OCI-LY1 (cell line): ENCODE measurements around the gene IPCEF1.
"Not testable (repeated sequence)": the region's sequence is repeated elsewhere in the genome, so short reads cannot be mapped to it uniquely, and the experiment has no call there.

ENCODE experiments used
- H2AFZ ChIP-seq: fragments of 200-600 bp; sonication (generic), shearing (Covaris generic); 2 replicates; pipeline ENCODE4 v1.6.0; 2014; ENCODE audit warnings: antibody characterized with exemption, mild to moderate bottlenecking, low read length
- H3F3A ChIP-seq: fragments of 200-600 bp; sonication (generic), shearing (Covaris generic); 2 replicates; pipeline ENCODE4 v1.6.0; 2014; ENCODE audit warnings: mild to moderate bottlenecking, antibody characterized with exemption, low read length, moderate library complexity; ENCODE audit not compliant: insufficient read depth
- H3K27ac ChIP-seq: fragments of 200-600 bp; sonication (generic); 2 replicates; pipeline ENCODE4 v1.5.1; 2014; ENCODE audit warnings: low read length, mixed run types, mild to moderate bottlenecking, low read depth; ENCODE audit not compliant: poor library complexity, severe bottlenecking
- H3K27me3 ChIP-seq: fragments of 200-600 bp; sonication (generic); 2 replicates; pipeline ENCODE4 v1.6.0; 2014; ENCODE audit warnings: antibody characterized with exemption, mild to moderate bottlenecking, low read length, moderate library complexity; ENCODE audit not compliant: insufficient read depth
- H3K36me3 ChIP-seq: fragments of 200-600 bp; sonication (generic); 2 replicates; pipeline ENCODE4 v1.6.1; 2014; ENCODE audit warnings: mild to moderate bottlenecking, antibody characterized with exemption, low read length, moderate library complexity, mixed read lengths; ENCODE audit not compliant: insufficient read depth
- H3K4me1 ChIP-seq: fragments of 200-600 bp; sonication (generic); 2 replicates; pipeline ENCODE4 v1.5.1; 2014; ENCODE audit warnings: mild to moderate bottlenecking, low read length, moderate library complexity; ENCODE audit not compliant: insufficient read depth, severe bottlenecking
- H3K4me2 ChIP-seq: fragments of 200-600 bp; sonication (generic), shearing (Covaris generic); 2 replicates; pipeline ENCODE4 v1.6.1; 2014; ENCODE audit warnings: low read length
- H3K4me3 ChIP-seq: fragments of 200-600 bp; sonication (generic); 2 replicates; pipeline ENCODE4 v1.5.1; 2014; ENCODE audit warnings: low read length, low read depth, mild to moderate bottlenecking, mixed read lengths; ENCODE audit not compliant: poor library complexity, severe bottlenecking
- H3K79me2 ChIP-seq: fragments of 200-600 bp; shearing (Covaris generic); 2 replicates; pipeline ENCODE4 v1.6.1; 2016; ENCODE audit warnings: mixed run types, low read length, mixed read lengths; ENCODE audit not compliant: insufficient read depth
- H3K9ac ChIP-seq: fragments of 200-600 bp; sonication (generic), shearing (Covaris generic); 2 replicates; pipeline ENCODE4 v1.6.1; 2014; ENCODE audit warnings: mild to moderate bottlenecking, low read length, mixed read lengths
- H3K9me2 ChIP-seq: fragments of 200-600 bp; sonication (generic), shearing (Covaris generic); 2 replicates; pipeline ENCODE4 v1.6.1; 2014; ENCODE audit warnings: low read depth, mild to moderate bottlenecking, low read length, mixed read lengths
- H3K9me3 ChIP-seq: fragments of 200-600 bp; shearing (Covaris generic); 2 replicates; pipeline ENCODE4 v1.6.1; 2014; ENCODE audit warnings: low read length, mixed read lengths
- H4K20me1 ChIP-seq: fragments of 200-600 bp; sonication (generic), shearing (Covaris generic); 2 replicates; pipeline ENCODE4 v1.6.0; 2016; ENCODE audit warnings: mild to moderate bottlenecking, low read length; ENCODE audit not compliant: insufficient read depth
- CTCF ChIP-seq: fragments of 200-600 bp; sonication (generic), shearing (Covaris generic); IDR thresholded peaks from 2 replicates; pipeline ENCODE4 v1.5.1; 2017; ENCODE audit warnings: mild to moderate bottlenecking, antibody characterized with exemption, low read length, moderate library complexity, mixed read lengths
- EZH2 ChIP-seq: fragments of 200-600 bp; sonication (generic), shearing (Covaris generic); IDR thresholded peaks from 2 replicates; pipeline ENCODE4 v1.8.0; 2017; ENCODE audit warnings: borderline replicate concordance, mixed run types, mild to moderate bottlenecking, antibody characterized with exemption, low read length, moderate library complexity, mixed read lengths

IPCEF1 gene

GRCh38 chr6:154307696-154308425 is 48.7 kb downstream of the IPCEF1 start:
- Histone ChIP-seq H3K27me3 (no peaks in the 10 kb centered on the region), H3K4me1 (no peaks in the 10 kb centered on the region), H3K9me2 (no peaks in the 10 kb centered on the region), H3K9ac (no peak overlapping the region), H2AFZ (no peak overlapping the region), H3F3A (no peaks in the 10 kb centered on the region), H3K4me3 (no peak overlapping the region), H3K79me2 (no peaks in the 10 kb centered on the region), H3K9me3 (no peaks in the 10 kb centered on the region), H3K36me3 (no peaks in the 10 kb centered on the region; the same call in 1 of the 2 replicates), H3K27ac (no peak overlapping the region), H3K4me2 (no peak overlapping the region), H4K20me1 (no peaks in the 10 kb centered on the region)
- TF ChIP-seq CTCF = no peak
- TF ChIP-seq EZH2 = no peak

GRCh38 chr6:154307147-154307546 is 49.5 kb downstream of the IPCEF1 start:
- H3K4me3 ChIP-seq, H3K27ac ChIP-seq, H3K9me2 ChIP-seq, H3K27me3 ChIP-seq, H4K20me1 ChIP-seq, H3K9ac ChIP-seq, H3K4me1 ChIP-seq, H2AFZ ChIP-seq, H3K4me2 ChIP-seq, H3K36me3 ChIP-seq, H3K79me2 ChIP-seq, H3F3A ChIP-seq, H3K9me3 ChIP-seq: not testable (repeated sequence)

GRCh38 chr6:154306696-154307095 is 49.9 kb downstream of the IPCEF1 start:
- H3K4me3 ChIP-seq = no peak overlapping the region
- no peak overlapping the region for H3K4me2 ChIP-seq
- no peaks in the 10 kb centered on the region for H4K20me1 ChIP-seq
- no peaks in the 10 kb centered on the region for H3K9me3 ChIP-seq
- no peak overlapping the region for H3K9ac ChIP-seq
- no peaks in the 10 kb centered on the region for H3F3A ChIP-seq
- TF ChIP-seq CTCF (no peak), EZH2 (no peak)
- H3K36me3 ChIP-seq = no peaks in the 10 kb centered on the region; the same call in 1 of the 2 replicates
- H2AFZ ChIP-seq = no peak overlapping the region
- H3K4me1 ChIP-seq = peaks cover 11% of the 10 kb centered on the region
- H3K27me3 ChIP-seq = no peaks in the 10 kb centered on the region
- H3K27ac ChIP-seq = no peak overlapping the region
- no peaks in the 10 kb centered on the region for H3K79me2 ChIP-seq
- H3K9me2 ChIP-seq = no peaks in the 10 kb centered on the region

- Histone ChIP-seq H3K79me2 (no peaks in the 10 kb centered on the region), H2AFZ (no peak overlapping the region), H3K9me2 (no peaks in the 10 kb centered on the region), H3K4me2 (no peak overlapping the region), H3K27ac (no peak overlapping the region), H3K4me3 (no peak overlapping the region), H4K20me1 (no peaks in the 10 kb centered on the region), H3K4me1 (peaks cover 11% of the 10 kb centered on the region), H3K36me3 (no peaks in the 10 kb centered on the region; the same call in 1 of the 2 replicates), H3K9me3 (no peaks in the 10 kb centered on the region), H3F3A (no peaks in the 10 kb centered on the region), H3K9ac (no peak overlapping the region), H3K27me3 (no peaks in the 10 kb centered on the region)
- TF ChIP-seq EZH2 (no peak), CTCF (no peak)
These were observed 52.4 kb downstream of the IPCEF1 start for GRCh38 chr6:154304191-154304590.

GRCh38 chr6:154303642-154304041 is 53.0 kb downstream of the IPCEF1 start:
- H3K9me3 ChIP-seq, H3K79me2 ChIP-seq, H3F3A ChIP-seq, H3K4me3 ChIP-seq, H4K20me1 ChIP-seq, H3K9me2 ChIP-seq, H3K27me3 ChIP-seq, H2AFZ ChIP-seq, H3K27ac ChIP-seq, H3K9ac ChIP-seq, H3K36me3 ChIP-seq, H3K4me2 ChIP-seq: not testable (repeated sequence)
- peaks cover 11% of the 10 kb centered on the region for H3K4me1 ChIP-seq
